ENCODE measurements around the gene CAPN1. TPM values are rescaled to one million over a fixed set of nuclear protein-coding genes. Genes with fewer than 3 reads are reported as not detected.

CAPN1 gene
- total RNA-seq, 2 experiments from 2014 or later, result 80.3 to 83.2 TPM

DNA sequence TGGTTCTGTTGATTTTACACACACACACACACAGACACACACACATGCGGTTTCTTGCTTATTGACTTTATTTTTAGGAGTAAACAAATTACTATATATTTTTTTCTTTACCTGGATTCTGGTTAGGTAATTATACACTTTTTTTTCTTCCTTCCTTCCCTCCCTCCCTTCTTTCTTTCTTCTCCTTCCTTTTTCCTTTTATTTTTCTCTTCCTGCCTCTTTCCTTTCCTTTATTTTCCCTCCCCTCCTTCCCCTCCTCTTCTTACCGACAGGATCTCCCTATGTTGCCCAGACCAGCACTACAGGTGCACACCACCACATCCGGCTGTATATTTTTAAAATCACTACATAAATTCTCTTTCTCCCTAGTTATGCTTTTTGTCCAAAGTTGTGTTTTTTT is 14.8 kb upstream of the CAPN1 start:
- H3K4me1 Mint-ChIP-seq (ENCODE audit: low read depth), result no peaks in the 10 kb centered on the region
- POLR2A ChIA-PET, result no interaction called here
- Histone ChIP-seq H3K27ac (ENCODE audit: low read depth in 1 of 2, low read length in 2 of 2) (no peak overlapping the region), H3K36me3 (ENCODE audit: insufficient read depth, low read length) (no peaks in the 10 kb centered on the region), H3K9me3 (ENCODE audit: control insufficient read depth in 1 of 2, insufficient read depth in 1 of 2, low read length in 2 of 2) (no peaks in the 10 kb centered on the region), H3K4me3 (ENCODE audit: low read length) (no peak overlapping the region), H3K4me1 (ENCODE audit: insufficient read depth, low read length) (peaks cover 9% of the 10 kb centered on the region), H3K27me3 (ENCODE audit: control insufficient read depth in 1 of 2, insufficient read depth in 2 of 2, low read length in 2 of 2) (no peaks in the 10 kb centered on the region)
- no peak for DNase-seq
- no peaks in the 10 kb centered on the region for H3K27me3 Mint-ChIP-seq
- ATAC-seq (ENCODE audit: poor library complexity), result no peak
- TF ChIP-seq, protein P1, sequence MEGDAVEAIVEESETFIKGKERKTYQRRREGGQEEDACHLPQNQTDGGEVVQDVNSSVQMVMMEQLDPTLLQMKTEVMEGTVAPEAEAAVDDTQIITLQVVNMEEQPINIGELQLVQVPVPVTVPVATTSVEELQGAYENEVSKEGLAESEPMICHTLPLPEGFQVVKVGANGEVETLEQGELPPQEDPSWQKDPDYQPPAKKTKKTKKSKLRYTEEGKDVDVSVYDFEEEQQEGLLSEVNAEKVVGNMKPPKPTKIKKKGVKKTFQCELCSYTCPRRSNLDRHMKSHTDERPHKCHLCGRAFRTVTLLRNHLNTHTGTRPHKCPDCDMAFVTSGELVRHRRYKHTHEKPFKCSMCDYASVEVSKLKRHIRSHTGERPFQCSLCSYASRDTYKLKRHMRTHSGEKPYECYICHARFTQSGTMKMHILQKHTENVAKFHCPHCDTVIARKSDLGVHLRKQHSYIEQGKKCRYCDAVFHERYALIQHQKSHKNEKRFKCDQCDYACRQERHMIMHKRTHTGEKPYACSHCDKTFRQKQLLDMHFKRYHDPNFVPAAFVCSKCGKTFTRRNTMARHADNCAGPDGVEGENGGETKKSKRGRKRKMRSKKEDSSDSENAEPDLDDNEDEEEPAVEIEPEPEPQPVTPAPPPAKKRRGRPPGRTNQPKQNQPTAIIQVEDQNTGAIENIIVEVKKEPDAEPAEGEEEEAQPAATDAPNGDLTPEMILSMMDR (IDR thresholded peaks at IDR 0.05), result no peak
- no peak overlapping the region for H3K27ac Mint-ChIP-seq
- intact Hi-C loops (cut with DNase I, micrococcal nuclease), result no loop called here
- no peak overlapping the region for H3K4me3 Mint-ChIP-seq
- H3K36me3 Mint-ChIP-seq (ENCODE audit: low read depth), result no peaks in the 10 kb centered on the region
- CTCF ChIA-PET, result no interaction called here
- no peaks in the 10 kb centered on the region for H3K9me3 Mint-ChIP-seq

DNA sequence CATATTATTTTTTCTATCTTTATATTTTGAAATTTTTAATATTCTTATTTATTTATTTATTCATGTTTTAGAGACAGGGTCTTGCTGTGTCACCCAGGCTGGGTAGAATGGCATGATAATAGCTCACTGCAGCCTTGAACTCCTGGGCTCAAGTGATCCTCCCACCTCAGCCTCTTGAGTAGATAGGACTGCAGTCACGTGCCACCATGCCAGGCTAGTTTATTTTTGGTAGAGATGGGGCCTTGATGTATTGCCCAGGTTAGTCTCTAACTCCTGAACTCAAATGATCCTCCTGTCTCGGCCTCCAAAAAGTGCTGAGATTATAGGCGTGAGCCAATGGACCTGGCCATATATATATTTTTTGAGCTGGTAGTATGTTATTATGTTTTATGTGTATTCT is 14.1 kb upstream of the CAPN1 start:
- Histone ChIP-seq H3K9me3 (ENCODE audit: control insufficient read depth in 1 of 2, insufficient read depth in 1 of 2, low read length in 2 of 2) (no peaks in the 10 kb centered on the region), H3K27ac (ENCODE audit: low read depth in 1 of 2, low read length in 2 of 2) (no peak overlapping the region), H3K4me1 (ENCODE audit: insufficient read depth, low read length) (peaks cover 9% of the 10 kb centered on the region), H3K4me3 (ENCODE audit: low read length) (no peak overlapping the region), H3K27me3 (ENCODE audit: control insufficient read depth in 1 of 2, insufficient read depth in 2 of 2, low read length in 2 of 2) (no peaks in the 10 kb centered on the region), H3K36me3 (ENCODE audit: insufficient read depth, low read length) (no peaks in the 10 kb centered on the region)
- no peaks in the 10 kb centered on the region for H3K9me3 Mint-ChIP-seq
- H3K4me1 Mint-ChIP-seq (ENCODE audit: low read depth), result no peaks in the 10 kb centered on the region
- no peak overlapping the region for H3K27ac Mint-ChIP-seq
- H3K27me3 Mint-ChIP-seq, result no peaks in the 10 kb centered on the region
- intact Hi-C loops (cut with DNase I, micrococcal nuclease), result no loop called here
- POLR2A ChIA-PET, result no interaction called here
- ATAC-seq (ENCODE audit: poor library complexity), result no peak
- no peaks in the 10 kb centered on the region for H3K36me3 Mint-ChIP-seq (ENCODE audit: low read depth)
- H3K4me3 Mint-ChIP-seq, result no peak overlapping the region
- CTCF ChIA-PET, result no interaction called here
- no peak for DNase-seq
- TF ChIP-seq, protein P1 (IDR thresholded peaks at IDR 0.05), result no peak

DNA sequence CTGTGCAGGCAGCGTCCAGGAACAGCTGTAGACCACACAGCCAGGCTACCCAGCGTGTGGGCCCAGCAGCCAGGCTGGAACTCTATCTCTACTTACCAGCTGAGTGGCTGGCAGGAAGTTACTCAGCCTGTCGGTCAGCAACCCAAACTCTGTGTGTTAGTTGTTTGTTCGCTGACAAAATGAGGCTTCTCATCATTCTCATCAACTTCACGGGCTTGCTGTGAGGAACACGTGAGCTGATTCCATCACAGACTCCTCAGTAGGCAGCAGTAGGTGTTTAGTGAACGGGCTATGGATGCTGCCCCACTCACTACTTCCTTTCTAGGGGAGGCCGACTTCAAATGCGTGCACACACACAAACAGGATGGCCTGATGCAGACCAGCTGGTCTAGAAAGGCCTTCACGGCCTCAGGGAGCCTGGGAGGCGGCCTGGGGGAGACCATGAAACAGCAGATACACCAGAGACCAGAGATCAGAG is 12.5 kb upstream of the CAPN1 start:
- Mint-ChIP-seq H3K4me1 (ENCODE audit: low read depth) (no peaks in the 10 kb centered on the region), H3K27ac (peak overlapping the region; percentile 24), H3K27me3 (no peaks in the 10 kb centered on the region), H3K36me3 (ENCODE audit: low read depth) (no peaks in the 10 kb centered on the region), H3K9me3 (no peaks in the 10 kb centered on the region), H3K4me3 (no peak overlapping the region)
- intact Hi-C loops (cut with DNase I, micrococcal nuclease), result no loop called here
- H3K9me3 ChIP-seq (ENCODE audit: control insufficient read depth in 1 of 2, insufficient read depth in 1 of 2, low read length in 2 of 2), result no peaks in the 10 kb centered on the region
- DNase-seq, result no peak
- ChIA-PET CTCF (no interaction called here), POLR2A (interaction anchor here (0.9 kb wide), 1 partner anchor 47 kb away, joined by 3 read pairs; the partner anchor contains the start of genes FAU and MRPL49)
- TF ChIP-seq, protein P1 (IDR thresholded peaks at IDR 0.05), result no peak
- no peak overlapping the region for H3K4me3 ChIP-seq (ENCODE audit: low read length)
- no peaks in the 10 kb centered on the region for H3K27me3 ChIP-seq (ENCODE audit: control insufficient read depth in 1 of 2, insufficient read depth in 2 of 2, low read length in 2 of 2)
- peaks cover 9% of the 10 kb centered on the region for H3K4me1 ChIP-seq (ENCODE audit: insufficient read depth, low read length)
- no peaks in the 10 kb centered on the region for H3K36me3 ChIP-seq (ENCODE audit: insufficient read depth, low read length)
- no peak for ATAC-seq (ENCODE audit: poor library complexity)
- H3K27ac ChIP-seq (ENCODE audit: low read depth in 1 of 2, low read length in 2 of 2), result no peak overlapping the region
